GM12874 (cell line): ENCODE results near the gene MPP1.
A peak's percentile ranks its signal among the peaks of the same experiment; 100 is the strongest.

Source experiments
- TF ChIP-seq, protein P1 (sequence below): IDR thresholded peaks from 2 replicates; pipeline ENCODE4 v1.5.1; 2011; ENCODE audit warnings: low read depth, mild to moderate bottlenecking, control low read depth, low read length, moderate library complexity; ENCODE audit not compliant: insufficient read depth

The MPP1 gene

DNA sequence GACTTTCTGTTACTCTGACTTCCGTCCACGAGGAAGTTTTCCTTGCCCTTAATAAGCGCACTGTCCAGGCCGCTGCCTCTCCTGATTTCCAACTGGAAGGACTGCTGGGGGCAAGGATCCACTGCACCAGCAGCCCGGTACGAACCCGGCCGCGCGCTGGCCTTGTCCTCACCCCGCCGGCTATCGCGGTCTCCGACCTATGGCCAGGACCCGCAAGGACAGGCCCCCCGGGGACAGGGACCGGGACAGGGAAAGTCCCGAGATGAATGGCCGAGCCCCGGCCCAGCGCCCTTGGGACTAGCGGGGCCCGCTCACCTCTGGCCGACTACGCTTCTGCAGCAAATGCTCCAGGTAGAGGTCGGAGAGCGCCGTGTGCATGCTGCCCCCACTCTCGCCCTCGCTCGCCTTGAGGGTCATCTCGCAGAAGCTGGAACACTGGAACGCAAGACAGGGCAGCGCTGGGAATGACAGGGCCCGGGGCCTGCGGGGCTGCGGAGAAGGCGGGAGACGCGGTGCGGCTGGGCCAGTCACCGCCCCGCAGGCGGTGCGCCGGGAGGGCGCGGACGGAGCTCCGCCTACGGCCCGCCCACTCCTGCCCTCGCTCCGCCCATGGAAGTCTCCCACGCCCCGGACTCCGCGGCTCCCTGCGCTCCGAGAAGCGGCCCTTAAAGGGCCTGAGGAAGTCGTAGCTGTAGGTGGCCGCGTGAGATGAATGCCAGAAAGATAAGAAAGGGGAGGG is at the start of gene MPP1:
Gene MPP1, minus strand, starts transcription at position 529 of the 739 bp plus-strand sequence. Its CDS starts 112 bp downstream, at position 417.
- TF ChIP-seq, protein P1, sequence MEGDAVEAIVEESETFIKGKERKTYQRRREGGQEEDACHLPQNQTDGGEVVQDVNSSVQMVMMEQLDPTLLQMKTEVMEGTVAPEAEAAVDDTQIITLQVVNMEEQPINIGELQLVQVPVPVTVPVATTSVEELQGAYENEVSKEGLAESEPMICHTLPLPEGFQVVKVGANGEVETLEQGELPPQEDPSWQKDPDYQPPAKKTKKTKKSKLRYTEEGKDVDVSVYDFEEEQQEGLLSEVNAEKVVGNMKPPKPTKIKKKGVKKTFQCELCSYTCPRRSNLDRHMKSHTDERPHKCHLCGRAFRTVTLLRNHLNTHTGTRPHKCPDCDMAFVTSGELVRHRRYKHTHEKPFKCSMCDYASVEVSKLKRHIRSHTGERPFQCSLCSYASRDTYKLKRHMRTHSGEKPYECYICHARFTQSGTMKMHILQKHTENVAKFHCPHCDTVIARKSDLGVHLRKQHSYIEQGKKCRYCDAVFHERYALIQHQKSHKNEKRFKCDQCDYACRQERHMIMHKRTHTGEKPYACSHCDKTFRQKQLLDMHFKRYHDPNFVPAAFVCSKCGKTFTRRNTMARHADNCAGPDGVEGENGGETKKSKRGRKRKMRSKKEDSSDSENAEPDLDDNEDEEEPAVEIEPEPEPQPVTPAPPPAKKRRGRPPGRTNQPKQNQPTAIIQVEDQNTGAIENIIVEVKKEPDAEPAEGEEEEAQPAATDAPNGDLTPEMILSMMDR = no peak

DNA sequence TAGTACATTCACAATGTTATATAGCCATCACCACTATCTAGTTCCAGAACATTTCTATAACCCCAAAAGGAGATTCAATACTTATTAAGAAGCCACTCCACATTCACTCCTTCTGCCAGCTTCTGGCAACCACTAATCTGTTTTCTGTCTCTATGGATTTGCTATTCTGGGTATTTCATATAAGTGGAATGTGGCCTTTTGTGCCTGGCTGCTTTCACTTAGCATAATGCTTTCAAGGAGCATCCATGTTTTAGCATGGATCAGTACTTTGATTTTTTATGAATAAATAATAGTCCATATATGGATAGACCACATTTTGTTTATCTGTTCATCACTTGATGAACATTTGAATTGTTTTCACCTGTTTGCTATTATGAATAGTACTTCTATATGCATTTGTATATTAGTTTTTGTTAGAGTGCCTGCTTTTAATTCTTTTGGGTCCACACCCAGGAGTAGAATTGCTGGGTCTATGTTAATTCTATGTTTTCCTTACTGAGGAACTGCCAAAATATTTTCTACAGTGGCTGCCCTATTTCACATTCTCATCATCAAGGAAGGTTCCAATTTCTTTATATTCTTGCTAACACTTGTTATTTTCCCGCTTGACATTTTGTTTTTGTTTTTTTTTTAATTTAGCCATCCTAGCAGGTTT is 45.8 kb upstream of the MPP1 start:
- TF ChIP-seq, protein P1 = no peak

DNA sequence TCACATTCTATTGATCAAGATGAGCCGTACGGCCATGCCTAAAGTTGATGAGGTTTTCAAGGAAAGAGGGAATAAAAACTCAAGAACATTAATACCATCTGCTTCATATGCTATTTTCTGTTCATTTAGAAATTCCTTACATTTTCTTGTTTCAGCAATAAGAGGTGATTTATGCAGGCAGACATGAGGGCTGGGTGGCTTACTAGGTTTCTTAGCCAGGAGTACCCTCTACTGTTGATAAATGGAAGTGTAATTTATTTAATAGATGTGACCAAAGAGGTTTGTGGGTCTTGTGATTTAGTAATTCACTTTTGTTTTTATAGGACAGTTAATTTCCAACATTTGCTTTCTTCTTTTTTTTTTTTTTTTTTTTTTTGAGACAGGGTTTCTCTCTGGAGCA is 35.6 kb upstream of the MPP1 start:
- TF ChIP-seq, protein P1 = peak; percentile 18; the same call in 1 of the 2 replicates

DNA sequence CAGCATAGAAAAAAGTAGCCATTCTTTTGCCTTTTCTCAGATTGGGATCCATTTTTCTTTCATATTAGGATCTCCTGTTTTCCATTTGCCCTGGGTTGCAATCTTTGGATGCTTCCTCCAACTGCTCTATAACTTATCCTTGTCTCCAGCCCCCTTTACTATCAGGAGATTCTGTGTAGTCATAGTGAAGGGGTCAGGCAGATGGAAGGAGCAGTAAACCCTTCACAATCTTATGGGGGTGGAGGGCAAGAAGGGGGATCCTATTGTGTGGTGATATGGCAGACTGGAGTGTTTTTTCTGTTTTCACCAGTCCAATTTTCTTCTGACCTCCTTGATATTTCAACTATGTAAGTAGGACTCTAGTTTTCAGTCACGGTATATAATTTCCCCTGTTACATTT is 30.9 kb upstream of the MPP1 start:
- TF ChIP-seq, protein P1 = no peak

DNA sequence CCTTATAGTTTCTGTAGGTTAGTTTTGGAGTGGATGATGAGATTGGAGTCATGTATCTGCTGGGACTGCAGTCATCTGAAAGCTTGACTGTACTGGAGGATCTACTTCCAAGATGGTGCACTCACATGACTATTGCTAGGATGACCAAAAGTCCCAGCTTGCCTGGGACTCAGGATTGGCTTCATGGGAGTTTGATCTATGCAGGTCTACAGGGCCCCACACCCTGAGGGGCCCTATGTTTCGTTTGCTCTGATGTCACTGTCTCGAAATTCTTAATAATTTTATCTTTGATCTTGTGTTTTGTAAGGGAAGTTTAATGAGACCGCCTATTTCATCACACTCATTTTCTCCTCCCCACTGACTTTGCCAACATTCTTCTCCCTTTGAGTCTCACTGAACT is 29.3 kb upstream of the MPP1 start, which contains the start of gene SMIM9:
Gene SMIM9, minus strand, starts transcription at position 101 of the 400 bp plus-strand sequence. CDS start 3,806 bp downstream, outside the sequence.
- TF ChIP-seq, protein P1 = no peak

DNA sequence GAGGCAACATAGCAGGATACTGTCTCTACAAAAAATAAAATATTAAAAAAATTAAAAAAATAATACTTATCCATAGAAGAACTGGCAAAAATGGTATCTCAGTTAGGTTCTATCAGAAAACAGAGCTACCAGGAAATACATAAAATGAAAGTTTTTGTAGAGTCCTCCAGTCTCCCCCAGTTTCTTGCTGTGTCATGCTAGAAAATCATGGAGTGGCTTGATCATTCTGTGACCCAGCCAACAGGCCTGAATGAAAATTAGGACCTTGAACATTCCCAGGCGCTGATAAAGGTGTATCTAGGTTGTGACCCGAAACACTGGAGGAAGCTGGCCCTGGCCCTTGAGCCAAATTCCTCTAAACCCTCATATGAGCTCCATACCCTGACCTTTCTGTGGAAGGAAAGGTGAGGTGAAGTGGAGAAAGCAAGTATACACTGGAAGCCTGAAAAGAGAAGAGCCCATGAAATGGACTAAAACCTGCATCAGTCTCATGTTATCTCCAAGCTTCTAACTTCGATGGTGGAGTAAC is 28.5 kb upstream of the MPP1 start:
- TF ChIP-seq, protein P1 = no peak

DNA sequence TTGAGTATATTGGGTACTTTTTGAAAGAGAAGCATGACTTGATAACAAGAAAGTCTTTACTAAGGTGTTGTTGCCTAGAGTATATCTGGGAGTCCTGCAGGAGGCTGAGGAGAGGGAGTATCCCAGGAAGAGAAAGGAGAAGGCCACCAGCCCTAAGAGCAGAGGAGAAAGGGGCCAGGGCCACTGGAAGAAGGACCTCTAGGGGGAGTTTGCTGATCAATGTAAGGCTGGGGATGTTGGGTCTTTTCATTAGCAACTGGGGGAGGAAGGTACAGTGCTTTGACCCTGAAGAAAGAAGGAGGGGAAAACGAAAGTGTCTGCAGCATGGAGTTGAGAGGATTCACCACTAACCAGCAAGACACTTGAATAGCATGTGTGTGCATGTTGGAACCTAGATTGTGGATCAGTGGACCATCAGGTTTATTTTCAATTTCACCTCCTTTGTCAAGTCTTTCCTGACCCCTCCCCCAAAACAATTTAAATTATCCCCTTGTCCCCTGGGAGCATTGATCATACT is 24.7 kb upstream of the MPP1 start:
- TF ChIP-seq, protein P1 = no peak
